PC-3 (cell line): ENCODE results near the gene PHTF2.

Experiments used
- CTCF ChIP-seq: fragments of 300-600 bp; sonication (generic); conservative IDR thresholded peaks from 2 replicates; pipeline ENCODE4 v1.5.1; 2017; ENCODE audit warnings: antibody characterized with exemption, low read depth, mild to moderate bottlenecking, low read length
- EZH2phosphoT487 ChIP-seq: fragments of 300-600 bp; sonication (generic); IDR thresholded peaks from 2 replicates; pipeline ENCODE4 v1.6.1; 2018; ENCODE audit warnings: mild to moderate bottlenecking, antibody characterized with exemption, low read length, borderline replicate concordance

GRCh38 chr7:77912293-77912692, 113.7 kb downstream of the PHTF2 start:
- TF ChIP-seq CTCF (no peak), EZH2phosphoT487 (no peak)
